Ishikawa (cell line): ENCODE measurements around the gene FAM162A.

Source experiments
- CEBPB ChIP-seq: IDR thresholded peaks from 2 replicates; pipeline ENCODE4 v1.6.1; 2012
- CREB1 ChIP-seq: IDR thresholded peaks from 2 replicates; pipeline ENCODE4 v1.6.1; 2012; ENCODE audit warnings: low read depth
- EGR1 ChIP-seq: IDR thresholded peaks from 2 replicates; pipeline ENCODE4 v1.6.1; 2012
- EP300 ChIP-seq: IDR thresholded peaks from 2 replicates; pipeline ENCODE4 v1.6.1; 2012; ENCODE audit warnings: borderline replicate concordance
- FOXM1 ChIP-seq: IDR thresholded peaks from 2 replicates; pipeline ENCODE4 v1.6.1; 2012; ENCODE audit warnings: low read depth, borderline replicate concordance
- MAX ChIP-seq: IDR thresholded peaks from 2 replicates; pipeline ENCODE4 v1.6.1; 2012
- NFIC ChIP-seq: IDR thresholded peaks from 2 replicates; pipeline ENCODE4 v1.6.1; 2012
- RAD21 ChIP-seq: IDR thresholded peaks from 2 replicates; pipeline ENCODE4 v1.6.1; 2012; ENCODE audit warnings: low read depth
- REST ChIP-seq: IDR thresholded peaks from 2 replicates; pipeline ENCODE4 v1.6.1; 2012; ENCODE audit warnings: low read depth, mild to moderate bottlenecking
- TAF1 ChIP-seq: IDR thresholded peaks from 2 replicates; pipeline ENCODE4 v1.6.1; 2012; ENCODE audit warnings: low read depth, mild to moderate bottlenecking
- TCF12 ChIP-seq: IDR thresholded peaks from 2 replicates; pipeline ENCODE4 v1.6.1; 2012; ENCODE audit warnings: low read depth
- TEAD4 ChIP-seq: IDR thresholded peaks from 2 replicates; pipeline ENCODE4 v1.6.1; 2012
- YY1 ChIP-seq: IDR thresholded peaks from 2 replicates; pipeline ENCODE4 v1.6.1; 2012; ENCODE audit warnings: low read depth
- ZBTB7A ChIP-seq: IDR thresholded peaks from 2 replicates; pipeline ENCODE4 v1.6.1; 2012; ENCODE audit warnings: low read depth
- TF ChIP-seq, protein P1 (sequence below): IDR thresholded peaks from 2 replicates; pipeline ENCODE4 v1.6.1; 2012

The FAM162A gene

GRCh38 chr3:122355612-122356011, 28.4 kb upstream of the FAM162A start:
- TF ChIP-seq CREB1, result no peak
- no peak for TF ChIP-seq ZBTB7A
- TF ChIP-seq TEAD4, result no peak
- TF ChIP-seq YY1, result no peak
- TF ChIP-seq MAX, result no peak
- TF ChIP-seq FOXM1, result no peak
- TF ChIP-seq TAF1, result no peak
- TF ChIP-seq TCF12, result no peak
- no peak for TF ChIP-seq NFIC
- TF ChIP-seq EP300, result no peak

DNA sequence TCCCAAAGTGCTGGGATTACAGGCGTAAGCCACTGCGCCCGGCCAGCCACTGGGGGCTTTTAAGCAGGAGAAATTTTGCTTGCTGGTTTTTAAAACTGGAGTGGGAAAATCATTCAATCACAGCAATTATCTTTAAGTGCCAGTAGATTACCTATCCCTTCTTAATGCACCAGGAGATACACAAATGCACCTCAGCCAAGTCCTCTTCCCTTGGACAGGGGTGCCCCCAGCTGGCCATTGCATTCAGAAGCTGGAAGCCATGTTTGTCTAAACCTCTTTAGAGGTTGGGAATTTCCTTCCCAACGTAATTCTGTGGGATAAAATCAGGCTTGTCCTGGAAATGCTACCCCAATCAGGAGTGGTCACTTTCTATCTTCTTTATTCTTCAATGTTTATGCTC, 27.6 kb upstream of the FAM162A start:
- no peak for TF ChIP-seq REST
- TF ChIP-seq TAF1, result no peak
- TF ChIP-seq YY1, result peak; percentile 74
- TF ChIP-seq CREB1, result no peak
- no peak for TF ChIP-seq CEBPB
- no peak for TF ChIP-seq NFIC
- TF ChIP-seq EP300, result no peak
- no peak for TF ChIP-seq FOXM1
- TF ChIP-seq, protein P1, sequence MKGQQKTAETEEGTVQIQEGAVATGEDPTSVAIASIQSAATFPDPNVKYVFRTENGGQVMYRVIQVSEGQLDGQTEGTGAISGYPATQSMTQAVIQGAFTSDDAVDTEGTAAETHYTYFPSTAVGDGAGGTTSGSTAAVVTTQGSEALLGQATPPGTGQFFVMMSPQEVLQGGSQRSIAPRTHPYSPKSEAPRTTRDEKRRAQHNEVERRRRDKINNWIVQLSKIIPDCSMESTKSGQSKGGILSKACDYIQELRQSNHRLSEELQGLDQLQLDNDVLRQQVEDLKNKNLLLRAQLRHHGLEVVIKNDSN, result no peak
- TF ChIP-seq RAD21, result peak; percentile 65
- no peak for TF ChIP-seq ZBTB7A

- no peak for TF ChIP-seq FOXM1
Measured at GRCh38 chr3:122357828-122358702, 25.9 kb upstream of the FAM162A start.

- TF ChIP-seq, protein P1, result no peak
Measured at GRCh38 chr3:122358703-122359032, 25.3 kb upstream of the FAM162A start.

- TF ChIP-seq TEAD4 (no peak), CREB1 (no peak), TAF1 (no peak), FOXM1 (no peak)
Measured at GRCh38 chr3:122362026-122362425, 22.0 kb upstream of the FAM162A start.

DNA sequence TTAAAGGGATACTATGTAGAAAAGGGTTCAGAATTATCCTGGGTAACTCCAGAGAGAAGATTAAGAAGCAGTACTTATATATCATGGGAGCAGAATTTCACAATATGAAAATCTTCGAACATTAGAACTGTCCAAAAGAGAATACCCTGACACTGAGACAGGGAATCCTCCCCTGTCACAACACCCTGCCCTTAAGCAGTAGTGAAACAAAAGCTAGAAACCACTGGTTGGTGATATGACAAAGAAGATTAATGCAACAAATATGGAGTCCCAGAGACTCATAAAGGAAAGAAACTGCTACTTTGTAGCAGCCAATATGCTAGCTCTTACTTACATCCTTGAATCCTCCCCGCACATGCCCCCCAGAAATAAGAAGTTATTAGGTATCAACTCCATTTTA, 19.5 kb upstream of the FAM162A start:
- TF ChIP-seq EP300 (no peak), TCF12 (no peak), TEAD4 (no peak), ZBTB7A (no peak), RAD21 (no peak), TAF1 (no peak), EGR1 (no peak), REST (no peak), CEBPB (no peak), NFIC (no peak), CREB1 (no peak), MAX (no peak), YY1 (no peak), FOXM1 (no peak)
- TF ChIP-seq, protein P1, result no peak
